K562 (cell line): ENCODE data around the gene GMDS. TPM values are rescaled to one million over a fixed set of nuclear protein-coding genes. Genes with fewer than 3 reads are reported as not detected.

Experiments
- ATAC-seq: fragments of 200-7000 bp; cut with Tn5 transposase; 3 replicates; pipeline ENCODE4 v1.9.1; 2020; ENCODE audit warnings: moderate library complexity
- BruUV-seq: library from RNA; stranded (reverse); fragments of 400-500 nt; replicated peaks from 2 replicates; lab custom pipeline; 2021; lab: Mats Ljungman, UMichigan
- CTCF ChIA-PET: fragments of 300-600 bp; formaldehyde crosslinking; extraction: SDS; loops from one replicate; lab custom pipeline; 2021; ENCODE audit warnings: low intra/inter-chr PET ratio; lab: Yijun Ruan, JAX
- POLR2A ChIA-PET: fragments of 300-600, 350-650 bp; sonication (Branson Sonifier 250); formaldehyde crosslinking; extraction: SDS; loops from one replicate; lab custom pipeline; 2021; ENCODE audit warnings: antibody characterized with exemption, inconsistent platforms; lab: Yijun Ruan, JAX
- DNase-seq, 4 experiments: peaks; one replicate each; pipeline versions ENCODE4 v3.0.0 to v3.0.0-alpha.2; 2011 to 2018; ENCODE audit warnings: low spot score in 3 of 4, mixed read lengths in 3 of 4; ENCODE audit errors: extremely low read depth in 1 of 4
- FAIRE-seq: peaks from 2 replicates; lab custom pipeline; 2011; peaks lifted over from hg19 to GRCh38; lab: Jason Lieb, UNC
- H2AFZ ChIP-seq: 2 replicates; pipeline ENCODE4 v1.6.0; 2011; ENCODE audit warnings: low read depth, low read length, control low read depth, inconsistent platforms
- H3K27ac ChIP-seq: fragments of 200-600 bp; 3 replicates; pipeline ENCODE4 v1.8.0; 2011; ENCODE audit warnings: low read depth, mild to moderate bottlenecking, control low read depth, inconsistent platforms, low read length, moderate library complexity, mixed read lengths; ENCODE audit errors: extremely low read depth
- H3K27me3 ChIP-seq, 2 experiments: fragments of 300-600 bp in 1 of 2; 2 replicates in 1 of 2; 3 replicates in 1 of 2; pipeline versions ENCODE4 v1.6.0 to v1.8.0; 2011; ENCODE audit warnings: inconsistent platforms in 2 of 2, low read length in 2 of 2, mild to moderate bottlenecking in 1 of 2, mixed read lengths in 1 of 2, moderate library complexity in 1 of 2; ENCODE audit not compliant: control insufficient read depth in 2 of 2, insufficient read depth in 2 of 2
- H3K36me3 ChIP-seq: fragments of 300-600 bp; 3 replicates; pipeline ENCODE4 v1.8.0; 2011; ENCODE audit warnings: mild to moderate bottlenecking, low read length, inconsistent platforms; ENCODE audit not compliant: control insufficient read depth, insufficient read depth
- H3K4me1 ChIP-seq, 2 experiments: fragments of 200-600 bp in 1 of 2; replicated peaks in 1 of 2; 2 replicates in 1 of 2; 3 replicates in 1 of 2; pipeline versions ENCODE4 v1.5.1 to v1.8.0; 2011; ENCODE audit warnings: inconsistent platforms in 2 of 2, low read length in 2 of 2, mild to moderate bottlenecking in 1 of 2, mixed read lengths in 1 of 2, moderate library complexity in 1 of 2; ENCODE audit not compliant: control insufficient read depth in 2 of 2, insufficient read depth in 2 of 2
- H3K4me2 ChIP-seq: 2 replicates; pipeline ENCODE4 v1.6.1; 2011; ENCODE audit warnings: low read length, control low read depth, inconsistent platforms, mixed read lengths; ENCODE audit not compliant: insufficient read depth
- H3K4me3 ChIP-seq: fragments of 200-600 bp; sonication (generic), shearing (Covaris generic); 2 replicates; pipeline ENCODE4 v1.5.1; 2016; ENCODE audit warnings: control low read depth, inconsistent platforms
- H3K79me2 ChIP-seq: fragments of 200-600 bp; 3 replicates; pipeline ENCODE4 v1.8.0; 2011; ENCODE audit warnings: low read length, inconsistent platforms; ENCODE audit not compliant: control insufficient read depth, insufficient read depth
- H3K9ac ChIP-seq, 2 experiments: 2 replicates each; pipeline versions ENCODE4 v1.6.0 to v1.6.1; 2011; ENCODE audit warnings: low read depth in 2 of 2, low read length in 2 of 2, control low read depth in 1 of 2, inconsistent platforms in 1 of 2, mild to moderate bottlenecking in 1 of 2, mixed read lengths in 1 of 2; ENCODE audit not compliant: insufficient read depth in 1 of 2
- H3K9me1 ChIP-seq: one replicate; pipeline ENCODE4 v1.6.0; 2011; ENCODE audit warnings: inconsistent platforms, mild to moderate bottlenecking, low read length, moderate library complexity; ENCODE audit not compliant: control insufficient read depth, insufficient read depth
- H3K9me3 ChIP-seq: replicated peaks from 2 replicates; pipeline ENCODE4 v1.5.1; 2011; ENCODE audit warnings: low read depth, low read length, inconsistent platforms; ENCODE audit not compliant: control insufficient read depth, insufficient read depth
- H4K20me1 ChIP-seq: replicated peaks from 2 replicates; pipeline ENCODE4 v1.6.1; 2011; ENCODE audit warnings: low read length, inconsistent platforms, mixed read lengths; ENCODE audit not compliant: control insufficient read depth, insufficient read depth
- IRF9 ChIP-seq: fragments of 450-650 bp; IDR thresholded peaks from 2 replicates; pipeline ENCODE4 v1.6.1; 2016; ENCODE audit warnings: missing biosample characterization, missing genetic modification characterization
- REST ChIP-seq, 2 experiments: fragments of 450-650 bp; formaldehyde crosslinking in 1 of 2; IDR thresholded peaks; 2 replicates each; pipeline versions ENCODE4 v1.4.0 to v1.6.1; 2014 to 2020; ENCODE audit warnings: mild to moderate bottlenecking in 2 of 2, borderline replicate concordance in 1 of 2, low read depth in 1 of 2
- SMARCB1 ChIP-seq: IDR thresholded peaks from 2 replicates; pipeline ENCODE4 v1.6.1; 2011; ENCODE audit warnings: improper control_type of control experiment, low read depth; ENCODE audit not compliant: insufficient read length
- SOX6 ChIP-seq: fragments of 450-650 bp; IDR thresholded peaks from 2 replicates; pipeline ENCODE4 v1.6.1; 2014; ENCODE audit warnings: mild to moderate bottlenecking
- ZNF12 ChIP-seq: sonication (generic); formaldehyde crosslinking; IDR thresholded peaks from 2 replicates; pipeline ENCODE4 v1.4.0; 2020; ENCODE audit warnings: mild to moderate bottlenecking, missing genetic modification reagents
- ZNF282 ChIP-seq: sonication (generic); formaldehyde crosslinking; IDR thresholded peaks from 2 replicates; pipeline ENCODE4 v1.8.1; 2023; ENCODE audit warnings: missing genetic modification reagents
- ZNF561 ChIP-seq: fragments of 450-650 bp; formaldehyde crosslinking; conservative IDR thresholded peaks from 2 replicates; pipeline ENCODE4 v1.4.0; 2020; ENCODE audit warnings: mild to moderate bottlenecking, moderate library complexity
- ZNF766 ChIP-seq: fragments of 200-800 bp; sonication (Bioruptor generic); conservative IDR thresholded peaks from 2 replicates; pipeline ENCODE4 v1.6.1; 2016; ENCODE audit warnings: missing genetic modification characterization, missing compliant biosample characterization
- WGBS: fragments of 100-300 bp; shearing (Covaris generic); methylation state at CpG from one replicate; pipeline ENCODE4 v1.1.6; 2016; ENCODE audit warnings: low coverage, mixed read lengths; ENCODE audit not compliant: insufficient coverage; ENCODE audit errors: missing lambda C conversion rate; 5-methylcytosine and 5-hydroxymethylcytosine counted together
- in situ Hi-C: fragments of 300-500 bp; cut with MboI; formaldehyde crosslinking; loops from 4 replicates; pipeline ENCODE4 v1.15.0; 2018; ENCODE audit warnings: inconsistent platforms, mixed read lengths
- intact Hi-C: fragments of 100-400 bp; cut with micrococcal nuclease; formaldehyde crosslinking; loops from 2 replicates; pipeline ENCODE4 v1.14.2; 2022
- polyA plus RNA-seq, 8 experiments: library from polyadenylated mRNA; depleted of rRNA in 4 of 8; stranded (reverse) in 5 of 8; unstranded in 3 of 8; fragments of >200 nt; fragmentation: Nextera tagmentation in 2 of 8; fragmentation: Illumina TruSeq in 1 of 8; extraction: Ambion mirVana in 2 of 8; extraction: Trizol in 1 of 8; gene quantifications; 2 replicates each; pipeline versions ENCODE4 v1.2.1 to v1.2.3, GENCODE V29; 2011 to 2014; ENCODE audit warnings: inconsistent platforms in 1 of 8, missing spikeins in 1 of 8
- total RNA-seq, 7 experiments: library from RNA; depleted of rRNA in 6 of 7; stranded (reverse); fragments of >200 nt in 6 of 7; fragmentation: Illumina TruSeq in 2 of 7; extraction: Trizol in 2 of 7; gene quantifications; 2 replicates each; pipeline versions ENCODE4 v1.2.1 to v1.2.3, GENCODE V29; 2011 to 2021; ENCODE audit warnings: low replicate concordance in 1 of 7

The GMDS gene
- total and polyA plus RNA-seq, 9 of the 15 experiments (the other 6 are each of a cell fraction or from before 2014, with no cell fraction given): 0.48 to 31.8 (median 13.4) TPM

- Histone ChIP-seq H3K27ac (no peak overlapping the region), H3K36me3 (no peaks in the 10 kb centered on the region), H3K9me3 (no peaks in the 10 kb centered on the region), H3K9me1 (no peaks in the 10 kb centered on the region), H3K9ac (no peak overlapping the region), H4K20me1 (no peaks in the 10 kb centered on the region), H3K4me3 (no peak overlapping the region), H3K4me1 (no peaks in the 10 kb centered on the region), H3K27me3 (peaks cover 3 to 7% of the 10 kb centered on the region in 2 experiments; a peak in 4 of 5 replicates), H3K4me2 (no peak overlapping the region), H3K79me2 (no peaks in the 10 kb centered on the region), H2AFZ (no peak overlapping the region)
- FAIRE-seq (no peak), DNase-seq (no peak), ATAC-seq (no peak)
- in situ Hi-C loops: loop anchor here (10.0 kb wide), 1 partner anchor 462 kb away; no protein-coding TSS in a partner anchor
- ChIA-PET POLR2A (interaction anchor here (0.7 kb wide), 1 partner anchor 9 kb away, joined by 3 read pairs; no protein-coding TSS in a partner anchor), CTCF (no interaction called here)
- WGBS: 7% methylated on average over 6 of the region's 6 CpGs
- TF ChIP-seq SOX6 (no peak), IRF9 (tag) (no peak), REST (IDR thresholded peaks at IDR 0.05; ENCODE audit: borderline replicate concordance) (no peak), REST (CRISPR knock-in tag; IDR thresholded peaks at IDR 0.05; ENCODE audit: low read depth) (no peak), ZNF561 (CRISPR knock-in tag) (no peak), ZNF12 (CRISPR knock-in tag) (no peak), SMARCB1 (no peak), ZNF766 (CRISPR knock-in tag) (no peak), ZNF282 (CRISPR knock-in tag) (no peak)
- no TSS peak for BruUV-seq
- intact Hi-C loops: loop anchor here (5.0 to 10.0 kb wide), 2 partner anchors 212 to 305 kb away; no protein-coding TSS in a partner anchor
Observed at GRCh38 chr6:1892716-1893115, 352.7 kb downstream of the GMDS start.
